RWPE2 (cell line): ENCODE data around the gene CABCOCO1.

Experiments
- ATAC-seq: fragments of 200-7000 bp; cut with Tn5 transposase; 3 replicates; pipeline ENCODE4 v1.9.1; 2021; ENCODE audit warnings: low read depth
- DNase-seq: peaks from one replicate; pipeline ENCODE4 v3.0.0-alpha.2; 2020; ENCODE audit warnings: low spot score
- H3K27ac ChIP-seq: fragments of 450-650 bp; 2 replicates; pipeline ENCODE4 v1.5.1; 2017; ENCODE audit warnings: mild to moderate bottlenecking; ENCODE audit not compliant: poor library complexity, severe bottlenecking
- H3K27me3 ChIP-seq: fragments of 250-450 bp; sonication (Bioruptor Pico); 2 replicates; pipeline ENCODE4 v1.5.1; 2021; ENCODE audit warnings: mild to moderate bottlenecking, moderate library complexity; ENCODE audit not compliant: insufficient read depth, poor library complexity, severe bottlenecking
- H3K36me3 ChIP-seq: fragments of 250-450 bp; sonication (Bioruptor Pico); 2 replicates; pipeline ENCODE4 v1.5.1; 2020; ENCODE audit warnings: low read depth, mild to moderate bottlenecking, moderate library complexity
- H3K4me1 ChIP-seq: fragments of 250-450 bp; sonication (Bioruptor Pico); 2 replicates; pipeline ENCODE4 v1.5.1; 2021; ENCODE audit warnings: mild to moderate bottlenecking, moderate library complexity; ENCODE audit not compliant: insufficient read depth, poor library complexity, severe bottlenecking
- H3K4me3 ChIP-seq: fragments of 250-450 bp; sonication (Bioruptor Pico); 2 replicates; pipeline ENCODE4 v1.5.1; 2021; ENCODE audit warnings: mild to moderate bottlenecking, moderate library complexity; ENCODE audit not compliant: severe bottlenecking
- H3K9me3 ChIP-seq: fragments of 250-450 bp; sonication (Bioruptor Pico); 2 replicates; pipeline ENCODE4 v1.5.1; 2021; ENCODE audit warnings: mild to moderate bottlenecking, moderate library complexity; ENCODE audit not compliant: severe bottlenecking
- CTCF ChIP-seq: fragments of 450-650 bp; IDR thresholded peaks from one replicate; pipeline ENCODE4 v1.5.1; 2017; ENCODE audit warnings: mild to moderate bottlenecking, moderate library complexity; ENCODE audit not compliant: poor library complexity, severe bottlenecking

The CABCOCO1 gene

GRCh38 chr10:61789031-61789430 lies 126.3 kb downstream of the CABCOCO1 start:
- H3K4me3 ChIP-seq, result no peak overlapping the region
- ATAC-seq (no peak), DNase-seq (no peak)
- peaks cover 21% of the 10 kb centered on the region for H3K4me1 ChIP-seq
- H3K27ac ChIP-seq, result no peak overlapping the region
- no peaks in the 10 kb centered on the region for H3K27me3 ChIP-seq
- no peak for TF ChIP-seq CTCF
- H3K36me3 ChIP-seq, result no peaks in the 10 kb centered on the region
- no peaks in the 10 kb centered on the region for H3K9me3 ChIP-seq

GRCh38 chr10:61791216-61791615 lies 128.5 kb downstream of the CABCOCO1 start:
- no peak for ATAC-seq
- no peaks in the 10 kb centered on the region for H3K9me3 ChIP-seq
- H3K36me3 ChIP-seq, result no peaks in the 10 kb centered on the region
- DNase-seq, result no peak
- no peak overlapping the region for H3K27ac ChIP-seq
- no peak for TF ChIP-seq CTCF
- H3K4me1 ChIP-seq, result peaks cover 20% of the 10 kb centered on the region
- no peaks in the 10 kb centered on the region for H3K27me3 ChIP-seq
- H3K4me3 ChIP-seq, result no peak overlapping the region

GRCh38 chr10:61792097-61792716 lies 129.5 kb downstream of the CABCOCO1 start:
- no peak overlapping the region for H3K4me3 ChIP-seq
- no peaks in the 10 kb centered on the region for H3K36me3 ChIP-seq
- H3K27ac ChIP-seq, result no peak overlapping the region
- no peaks in the 10 kb centered on the region for H3K27me3 ChIP-seq
- H3K4me1 ChIP-seq, result peaks cover 11% of the 10 kb centered on the region
- no peak for TF ChIP-seq CTCF
- H3K9me3 ChIP-seq, result no peaks in the 10 kb centered on the region
- ATAC-seq (no peak), DNase-seq (no peak)

- peaks cover 4% of the 10 kb centered on the region for H3K4me1 ChIP-seq
- no peak overlapping the region for H3K4me3 ChIP-seq
- H3K27ac ChIP-seq, result no peak overlapping the region
- H3K27me3 ChIP-seq, result no peaks in the 10 kb centered on the region
- DNase-seq (no peak), ATAC-seq (no peak)
- no peaks in the 10 kb centered on the region for H3K9me3 ChIP-seq
- TF ChIP-seq CTCF, result no peak
- H3K36me3 ChIP-seq, result no peaks in the 10 kb centered on the region
These were observed 130.2 kb downstream of the CABCOCO1 start for GRCh38 chr10:61792921-61793320.
